Cardiac septum (tissue), 1 donor: ENCODE measurements around the gene RAP1GAP. TPM values are rescaled to one million over a fixed set of nuclear protein-coding genes. Genes with fewer than 3 reads are reported as not detected.
"Not testable (repeated sequence)": the region's sequence is repeated elsewhere in the genome, so short reads cannot be mapped to it uniquely, and the experiment has no call there.

Experiments
- DNase-seq: peaks from one replicate; pipeline ENCODE4 v3.0.0-alpha.2; 2020; ENCODE audit warnings: low spot score
- intact Hi-C: fragments of 100-400 bp; cut with DNase I; formaldehyde crosslinking; loops from one replicate; pipeline ENCODE4 v1.14.0; 2022
- total RNA-seq: library from RNA; stranded (reverse); fragmentation: NEBNext Ultra II Directional; extraction: Animal tissue kit (Norgen Biotek cat#: 25700); gene quantifications from one replicate; pipeline ENCODE4 v1.2.1, GENCODE V29; 2021
- donor health status: DM: no; HTN: no; CAD: no.

Gene RAP1GAP
- total RNA-seq, 1 donor from 2014 or later, result 2.7 TPM

- no peak for DNase-seq
- intact Hi-C loops, result no loop called here
Measured at GRCh38 chr1:21680918-21681317, 11.8 kb upstream of the RAP1GAP start.

DNA sequence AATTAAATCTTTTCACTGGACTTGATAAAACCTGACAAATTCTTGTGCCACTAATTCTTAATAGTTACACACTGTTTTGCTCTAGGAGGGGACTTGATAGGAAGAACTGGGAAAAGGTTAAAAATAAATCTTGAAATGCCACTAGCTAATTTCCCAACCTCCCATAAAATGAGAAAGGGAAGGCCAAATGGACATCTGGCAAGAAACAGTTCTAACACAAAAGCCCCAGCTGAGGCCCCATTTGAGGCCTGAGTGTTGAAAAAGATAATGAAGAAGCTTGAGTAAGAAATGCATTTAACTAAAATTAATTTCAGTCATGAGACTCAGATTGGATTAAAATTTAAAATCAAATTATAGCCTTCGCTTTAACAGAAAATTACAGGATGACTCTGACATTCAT is 11.2 kb upstream of the RAP1GAP start:
- DNase-seq, result no peak

GRCh38 chr1:21677168-21677567 is 8.0 kb upstream of the RAP1GAP start:
- intact Hi-C loops, result no loop called here
- DNase-seq, result no peak

More for the DNA sequence above, 11.2 kb upstream of the RAP1GAP start:
- intact Hi-C loops, result no loop called here

- DNase-seq, result no peak
- intact Hi-C loops, result no loop called here
Measured at GRCh38 chr1:21674957-21675356, 5.8 kb upstream of the RAP1GAP start.

DNA sequence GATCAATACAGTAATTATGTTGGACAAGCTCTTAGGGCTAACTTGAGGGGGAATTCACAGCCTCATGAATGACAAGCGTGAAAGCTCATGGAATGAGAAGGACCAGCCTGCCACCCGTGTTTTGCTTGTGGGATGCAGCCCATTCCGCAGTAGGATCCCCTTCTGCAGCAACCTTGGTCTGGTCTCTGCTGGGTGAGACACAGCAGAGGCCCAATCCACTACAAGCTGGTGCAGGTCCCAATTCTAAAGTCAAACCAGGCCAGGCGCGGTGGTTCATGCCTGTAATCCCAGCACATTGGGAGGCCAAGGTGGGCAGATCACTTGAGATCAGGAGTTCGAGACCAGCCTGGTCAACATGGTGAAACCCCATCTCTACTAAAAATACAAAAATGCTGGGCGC is 4.7 kb upstream of the RAP1GAP start:
- DNase-seq, intact Hi-C loops: not testable (repeated sequence)

GRCh38 chr1:21673277-21673780 is 4.2 kb upstream of the RAP1GAP start:
- intact Hi-C loops, result no loop called here
- no peak for DNase-seq

DNA sequence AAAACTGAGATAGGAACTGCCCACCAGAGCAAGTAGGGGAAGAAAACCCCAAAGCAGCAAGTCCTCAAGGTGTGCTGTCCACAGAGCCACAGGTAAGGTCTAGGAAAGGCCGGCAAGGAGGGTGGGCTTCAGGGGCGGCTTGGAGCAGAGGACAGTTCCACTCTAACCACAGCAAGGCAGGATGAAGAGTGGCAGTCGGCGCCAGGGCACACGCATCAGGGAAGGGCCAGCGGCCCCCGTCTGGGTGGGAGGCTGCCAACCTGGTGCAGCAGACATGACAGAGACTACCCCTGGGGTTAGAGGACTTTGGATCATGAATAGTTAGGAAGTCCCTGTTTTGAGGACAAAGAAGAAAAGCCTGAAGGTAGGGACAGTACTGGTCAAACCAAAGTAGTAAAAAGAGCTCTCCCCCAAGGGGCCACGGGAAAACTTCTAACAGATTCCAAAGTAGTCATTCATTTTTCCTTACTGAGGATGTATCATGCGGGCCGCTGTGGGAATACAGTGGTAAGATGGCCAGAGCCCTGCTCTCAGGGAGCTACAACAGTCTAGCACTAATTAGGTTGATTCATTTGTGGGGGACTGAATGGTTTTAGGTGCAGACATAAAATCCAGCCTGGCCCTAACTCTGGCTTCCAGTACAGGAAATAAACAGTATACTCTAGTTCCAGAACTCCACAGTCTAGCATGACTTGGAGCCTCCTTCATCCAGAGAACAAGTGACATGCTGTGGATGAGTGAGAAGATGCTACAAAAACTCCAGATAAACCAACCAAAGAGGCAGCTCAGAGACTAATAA is 3.5 kb upstream of the RAP1GAP start:
- no peak for DNase-seq
- intact Hi-C loops, result no loop called here

- DNase-seq, result no peak
- intact Hi-C loops, result no loop called here
Measured at GRCh38 chr1:21671915-21672314, 2.8 kb upstream of the RAP1GAP start.

GRCh38 chr1:21670956-21671902 is 2.1 kb upstream of the RAP1GAP start:
- DNase-seq, result no peak
- intact Hi-C loops, result no loop called here

DNA sequence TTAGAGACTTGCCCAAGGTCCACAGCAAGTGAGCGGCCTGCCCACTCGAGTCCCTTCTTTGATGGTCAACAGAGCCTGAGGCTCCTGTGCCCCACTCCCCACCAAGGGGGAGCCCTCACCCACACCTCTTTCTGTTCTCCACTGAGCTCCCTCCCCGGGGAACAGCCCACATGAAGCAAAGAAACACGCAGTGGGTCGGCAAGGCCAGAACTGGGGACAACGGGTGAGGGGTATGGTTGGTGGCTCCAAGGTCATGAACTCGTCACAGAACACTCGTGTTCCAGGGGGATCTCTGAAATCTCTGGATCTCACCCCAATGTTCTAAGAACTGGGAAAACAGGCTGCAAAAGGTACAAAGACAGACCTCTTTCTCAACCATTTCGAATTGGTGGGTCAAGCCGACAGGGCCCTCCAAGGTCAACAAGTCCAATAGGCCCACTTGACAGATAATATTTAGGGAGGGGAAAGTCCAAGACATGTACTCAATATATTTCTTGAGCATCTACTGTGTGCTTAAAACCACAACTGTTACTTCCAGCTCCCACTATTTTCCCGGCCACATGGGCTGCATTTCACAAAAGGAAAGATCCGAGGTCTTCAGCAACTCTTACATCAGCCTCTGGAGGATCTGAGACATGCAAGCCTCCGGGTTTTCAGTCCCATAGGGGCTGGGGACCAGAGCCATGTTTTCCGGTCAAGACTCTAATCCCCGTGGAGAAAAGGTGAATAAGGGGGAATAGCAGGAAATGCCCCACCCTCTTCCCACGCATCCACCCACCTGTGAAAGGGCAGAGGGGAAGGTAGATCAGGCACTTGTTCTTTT is 1.1 kb upstream of the RAP1GAP start:
- no peak for DNase-seq
- intact Hi-C loops, result no loop called here

GRCh38 chr1:21668951-21669257 is 253 bp downstream of the RAP1GAP start:
- intact Hi-C loops, result no loop called here
- DNase-seq, result no peak

DNA sequence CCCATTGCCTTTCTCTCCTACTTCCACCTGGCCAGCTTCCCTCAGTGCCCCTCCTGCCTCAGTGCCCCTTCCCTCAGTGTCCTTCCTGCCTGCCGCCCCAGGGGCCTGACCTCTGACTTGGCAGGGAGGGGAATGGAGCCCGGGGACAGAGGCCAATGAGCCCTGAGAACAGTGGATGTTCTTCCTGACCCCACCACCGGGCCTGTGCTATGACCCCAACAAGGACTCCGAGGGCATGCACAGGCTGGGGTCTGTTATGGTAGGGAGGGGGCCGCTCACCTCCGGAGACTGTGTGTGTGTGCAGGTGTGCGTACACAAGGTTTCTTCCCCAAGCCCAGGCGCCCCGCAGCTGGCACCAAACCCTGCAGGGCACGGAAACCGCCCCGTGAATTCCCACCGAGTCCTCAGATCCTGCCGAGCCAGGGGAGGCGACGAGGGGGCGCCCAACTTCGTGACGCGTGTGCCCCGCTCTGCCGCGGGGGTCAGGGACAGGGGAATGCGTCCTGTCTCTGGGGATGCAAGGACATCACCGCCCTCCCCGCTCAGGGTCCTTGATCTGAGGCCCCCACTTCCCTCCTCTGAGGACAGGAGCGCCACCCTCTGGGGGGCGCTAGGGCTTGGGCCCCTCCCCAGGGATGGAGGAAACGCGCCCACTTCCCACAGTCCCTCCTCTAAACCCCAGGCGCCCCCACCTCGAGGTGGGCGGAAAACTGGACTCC is 766 bp downstream of the RAP1GAP start:
- no peak for DNase-seq
- intact Hi-C loops, result no loop called here

DNA sequence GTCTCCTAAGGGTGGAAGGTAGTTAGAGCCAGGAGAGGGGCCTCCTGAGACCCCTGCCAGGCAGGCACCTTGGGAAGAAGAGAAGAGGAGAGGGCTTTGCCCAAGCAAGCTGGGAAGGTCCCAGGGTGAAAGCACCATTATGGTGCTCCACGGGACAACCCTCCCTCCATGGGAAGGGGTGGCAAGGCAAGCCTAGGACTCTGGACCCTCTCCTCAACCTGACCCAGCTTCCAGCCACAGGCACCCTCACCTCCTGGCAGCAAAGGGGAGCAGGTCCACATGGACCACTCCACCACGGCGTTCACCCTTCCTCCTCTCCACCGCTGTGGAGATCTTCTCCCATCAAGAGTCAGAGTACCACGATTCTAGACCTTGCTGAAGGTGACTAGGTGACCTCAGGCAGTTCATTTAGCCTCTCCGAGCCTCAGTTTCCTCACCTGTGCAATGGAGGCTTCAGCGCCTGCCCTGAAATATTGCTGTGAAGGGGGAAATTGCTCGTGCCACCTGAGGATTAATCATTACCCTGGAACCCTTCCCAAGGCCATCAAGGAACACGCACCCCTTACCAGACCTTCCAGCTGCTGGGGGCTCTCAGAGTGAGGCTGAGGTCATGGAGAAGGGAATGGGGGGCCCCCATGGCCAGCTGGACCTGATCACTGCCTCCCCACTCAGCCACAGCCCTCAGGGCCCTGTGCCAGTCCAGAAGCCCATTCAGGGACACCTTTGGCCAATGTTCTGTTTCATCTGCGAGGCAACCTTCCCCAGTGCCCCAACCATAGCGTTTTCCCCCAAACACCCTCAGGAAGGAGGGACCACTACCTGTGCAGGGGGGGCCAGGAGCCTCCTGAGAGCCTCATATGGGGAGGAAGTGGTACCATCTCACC is 1.6 kb downstream of the RAP1GAP start:
- intact Hi-C loops, result no loop called here

GRCh38 chr1:21666576-21667320 is 2.4 kb downstream of the RAP1GAP start:
- intact Hi-C loops, result no loop called here
- DNase-seq, result peak; percentile 17

More for the DNA sequence above, 1.6 kb downstream of the RAP1GAP start:
- DNase-seq, result no peak

DNA sequence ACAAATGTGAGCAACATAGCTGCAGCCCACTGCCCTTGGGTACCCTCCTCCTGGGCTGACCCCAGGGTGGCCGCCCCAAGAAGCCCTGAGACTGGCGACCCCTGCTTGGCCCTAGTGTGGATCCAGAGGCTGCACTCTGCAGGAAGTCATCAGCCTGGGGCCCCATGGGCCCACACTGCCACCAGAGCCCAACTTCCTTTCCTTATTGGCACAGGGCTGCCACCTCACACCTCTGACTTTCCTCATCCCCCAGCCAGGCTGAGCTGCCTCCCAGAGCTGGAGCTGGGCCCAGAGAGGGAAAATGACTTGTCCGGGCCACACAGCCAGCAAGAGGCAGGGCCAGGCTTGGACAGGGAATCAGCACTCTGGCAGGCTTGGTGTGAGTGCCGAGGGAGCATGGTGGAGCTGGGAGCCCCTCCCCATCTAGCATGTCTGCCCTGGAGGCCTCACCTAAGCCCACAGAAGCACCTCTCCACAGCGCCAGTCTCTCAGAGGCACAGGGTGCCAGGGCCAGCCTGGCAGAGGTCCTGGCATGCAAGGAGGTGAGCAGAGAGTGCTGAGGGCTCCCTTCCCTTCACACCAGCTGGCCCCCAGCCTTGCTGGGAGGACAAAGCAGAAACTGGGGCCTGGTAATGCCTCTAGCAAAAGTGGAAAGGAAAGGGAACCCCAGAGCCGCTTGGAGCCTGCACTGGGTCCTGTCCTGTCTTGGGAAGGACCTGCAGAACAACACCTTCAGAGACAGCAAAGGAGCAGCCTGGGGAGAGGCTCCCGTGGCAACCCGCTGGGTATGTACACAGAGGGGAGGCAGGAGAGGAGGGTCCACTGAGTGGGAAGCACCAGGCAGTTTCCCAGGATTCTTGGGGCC is 3.2 kb downstream of the RAP1GAP start:
- peak; percentile 74 for DNase-seq
- intact Hi-C loops, result no loop called here

- peak; percentile 31 for DNase-seq
- intact Hi-C loops, result loop anchor here (5.0 kb wide), 1 partner anchor 158 kb away; the partner anchor contains the start of gene ALPL
Measured at GRCh38 chr1:21664806-21665588, 4.2 kb downstream of the RAP1GAP start.
